ENCODE results near the gene QSOX1. TPM values are rescaled to one million over a fixed set of nuclear protein-coding genes. Genes with fewer than 3 reads are reported as not detected.

QSOX1 gene
- total and polyA plus RNA-seq, 9 of the 15 experiments (the other 6 are each of a cell fraction or from before 2014, with no cell fraction given) = 4.0 to 53.1 (median 15.0) TPM

GRCh38 chr1:180188091-180188506, 33.4 kb downstream of the QSOX1 start (continued):
- TF ChIP-seq BCL6 (CRISPR knock-in tag; IDR thresholded peaks at IDR 0.05) (no peak), GTF3C2 (IDR thresholded peaks at IDR 0.05; ENCODE audit: borderline replicate concordance, extremely low read depth, insufficient read length) (no peak), ZBTB9 (CRISPR knock-in tag; IDR thresholded peaks at IDR 0.05) (no peak), CREBBP (IDR thresholded peaks at IDR 0.05; ENCODE audit: low read depth, low read length) (no peak), SMC3 (conservative IDR thresholded peaks at IDR 0.05; ENCODE audit: insufficient read depth, low read depth, low read length) (peak; percentile 81), PBX2 (CRISPR knock-in tag; IDR thresholded peaks at IDR 0.05; ENCODE audit: low read depth) (no peak), PBX2 (tag; conservative IDR thresholded peaks at IDR 0.05; ENCODE audit: low read depth) (peak; percentile 34; the same call in 1 of the 2 replicates), RBM34 (IDR thresholded peaks at IDR 0.05; ENCODE audit: borderline replicate concordance, insufficient read depth, low read length) (no peak), RB1 (IDR thresholded peaks at IDR 0.05; ENCODE audit: low read depth) (peak; percentile 30; the same call in 1 of the 2 replicates), ZNF696 (CRISPR knock-in tag; conservative IDR thresholded peaks at IDR 0.05) (no peak), TAL1 (IDR thresholded peaks at IDR 0.05) (no peak), CREB3 (tag; conservative IDR thresholded peaks at IDR 0.05; ENCODE audit: low read depth) (no peak), SUPT5H (IDR thresholded peaks at IDR 0.05) (no peak), ZNF551 (CRISPR knock-in tag; IDR thresholded peaks at IDR 0.05) (no peak), STAG1 (CRISPR knock-in tag; IDR thresholded peaks at IDR 0.05; ENCODE audit: borderline replicate concordance) (peak; percentile 87; the same call in 1 of the 2 replicates)

Measured in K562 (cell line).